Right lobe of liver (tissue), 6 donors: ENCODE measurements around the gene KLHL30. TPM values are rescaled to one million over a fixed set of nuclear protein-coding genes. Genes with fewer than 3 reads are reported as not detected.

ENCODE experiments used
- ATAC-seq, 4 donors: fragments of 200-7000 bp; cut with Tn5 transposase; one replicate each; pipeline ENCODE4 v1.9.1; 2020; ENCODE audit warnings: mild to moderate bottlenecking in 4 of 4, moderate library complexity in 4 of 4
- DNase-seq, 3 donors: peaks; one replicate each; pipeline ENCODE4 v3.0.0-alpha.2; 2020
- H3K27ac ChIP-seq, 3 donors: fragments of 200-600 bp; one replicate each; pipeline ENCODE4 v1.8.0; 2022
- H3K27me3 ChIP-seq, 2 donors: fragments of 200-600 bp; one replicate each; pipeline ENCODE4 v1.8.0; 2022
- H3K36me3 ChIP-seq, 4 donors: fragments of 200-600 bp; sonication (generic) in 1 of 4; one replicate each; pipeline versions ENCODE4 v1.5.1 to v1.8.0; 2017 to 2022; ENCODE audit warnings: control low read depth in 1 of 4
- H3K4me1 ChIP-seq, 4 donors: fragments of 200-600 bp; sonication (generic) in 1 of 4; one replicate each; pipeline versions ENCODE4 v1.5.1 to v1.8.0; 2017 to 2022; ENCODE audit warnings: control low read depth in 1 of 4
- H3K4me3 ChIP-seq, 3 donors: fragments of 200-600 bp; one replicate each; pipeline ENCODE4 v1.8.0; 2022
- H3K9me3 ChIP-seq, 4 donors: fragments of 200-600 bp; sonication (generic) in 1 of 4; one replicate each; pipeline versions ENCODE4 v1.5.1 to v1.8.0; 2017 to 2022; ENCODE audit warnings: control low read depth in 1 of 4
- POLR2A ChIP-seq: fragments of 450-650 bp; IDR thresholded peaks from one replicate; pipeline ENCODE4 v1.6.1; 2017; ENCODE audit warnings: antibody characterized with exemption, mild to moderate bottlenecking
- WGBS: methylation state at CpG from one replicate; pipeline ENCODE4 v1.1.6; 2018; ENCODE audit warnings: low coverage, low lambda C conversion rate; ENCODE audit not compliant: insufficient coverage; ENCODE audit errors: missing lambda C conversion rate; 5-methylcytosine and 5-hydroxymethylcytosine counted together
- intact Hi-C, 2 donors: fragments of 100-400 bp; cut with DNase I; formaldehyde crosslinking; loops; one replicate each; pipeline versions ENCODE4 v1.11.2 to v1.14.1; 2022
- total RNA-seq, 6 experiments: library from RNA; depleted of rRNA in 2 of 6; stranded (reverse); fragments of >200 nt in 2 of 6; fragmentation: NEBNext Ultra II Directional in 3 of 6; extraction: Animal tissue kit (Norgen Biotek cat#: 25700) in 3 of 6; gene quantifications; one replicate each; pipeline versions ENCODE4 v1.1.0 to v1.2.4, GENCODE V29; 2016 to 2023
- TF ChIP-seq, protein P1 (sequence below), 4 donors: fragments of 200-600 bp in 3 of 4; fragments of 450-650 bp in 1 of 4; IDR thresholded peaks; one replicate each; pipeline versions ENCODE4 v1.5.1 to v1.8.0; 2016 to 2022; ENCODE audit warnings: antibody characterized with exemption in 4 of 4, mild to moderate bottlenecking in 2 of 4
- donor health status: DM: no; HTN: yes; CAD: no.
- donor health status: DM: no; HTN: no; CAD: no.
- donor health status: DM: no; HTN: no; CAD: no.
- donor health status: DM: no; HTN: yes; CAD: no.
- donor health status: DM: no; HTN: yes; CAD: no.

The KLHL30 gene
- total RNA-seq, 6 experiments from 2014 or later = 0.04 to 0.19 (median 0.11) TPM; not detected in 2

GRCh38 chr2:238171575-238172187, 33.2 kb downstream of the KLHL30 start:
- 92% methylated on average over 7 of the region's 9 CpGs for WGBS
- Histone ChIP-seq H3K27ac (no peak overlapping the region), H3K4me1 (peaks cover 0 to 17% (median 9%) of the 10 kb centered on the region in 4 donors), H3K36me3 (peaks cover 0 to 51% (median 4%) of the 10 kb centered on the region in 4 donors), H3K27me3 (no peaks in the 10 kb centered on the region), H3K9me3 (no peaks in the 10 kb centered on the region), H3K4me3 (no peak overlapping the region)
- ATAC-seq = no peak
- DNase-seq = no peak
- intact Hi-C loops = no loop called here
- no peak for TF ChIP-seq POLR2A
- TF ChIP-seq, protein P1, sequence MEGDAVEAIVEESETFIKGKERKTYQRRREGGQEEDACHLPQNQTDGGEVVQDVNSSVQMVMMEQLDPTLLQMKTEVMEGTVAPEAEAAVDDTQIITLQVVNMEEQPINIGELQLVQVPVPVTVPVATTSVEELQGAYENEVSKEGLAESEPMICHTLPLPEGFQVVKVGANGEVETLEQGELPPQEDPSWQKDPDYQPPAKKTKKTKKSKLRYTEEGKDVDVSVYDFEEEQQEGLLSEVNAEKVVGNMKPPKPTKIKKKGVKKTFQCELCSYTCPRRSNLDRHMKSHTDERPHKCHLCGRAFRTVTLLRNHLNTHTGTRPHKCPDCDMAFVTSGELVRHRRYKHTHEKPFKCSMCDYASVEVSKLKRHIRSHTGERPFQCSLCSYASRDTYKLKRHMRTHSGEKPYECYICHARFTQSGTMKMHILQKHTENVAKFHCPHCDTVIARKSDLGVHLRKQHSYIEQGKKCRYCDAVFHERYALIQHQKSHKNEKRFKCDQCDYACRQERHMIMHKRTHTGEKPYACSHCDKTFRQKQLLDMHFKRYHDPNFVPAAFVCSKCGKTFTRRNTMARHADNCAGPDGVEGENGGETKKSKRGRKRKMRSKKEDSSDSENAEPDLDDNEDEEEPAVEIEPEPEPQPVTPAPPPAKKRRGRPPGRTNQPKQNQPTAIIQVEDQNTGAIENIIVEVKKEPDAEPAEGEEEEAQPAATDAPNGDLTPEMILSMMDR (IDR thresholded peaks at IDR 0.05) = no peak

- H3K9me3 ChIP-seq = no peaks in the 10 kb centered on the region
- H3K27me3 ChIP-seq = no peaks in the 10 kb centered on the region
- intact Hi-C loops = no loop called here
- no peak overlapping the region for H3K27ac ChIP-seq
- TF ChIP-seq, protein P1 (IDR thresholded peaks at IDR 0.05) = no peak
- no peak for TF ChIP-seq POLR2A
- DNase-seq = no peak
- peaks cover 0 to 57% (median 7%) of the 10 kb centered on the region in 4 donors for H3K36me3 ChIP-seq
- no peak for ATAC-seq
- WGBS = 67% methylated on average over 3 of the region's 14 CpGs
- peaks cover 0 to 17% (median 9%) of the 10 kb centered on the region in 4 donors for H3K4me1 ChIP-seq
- no peak overlapping the region for H3K4me3 ChIP-seq
Observed at GRCh38 chr2:238172439-238172838, 34.0 kb downstream of the KLHL30 start.

DNA sequence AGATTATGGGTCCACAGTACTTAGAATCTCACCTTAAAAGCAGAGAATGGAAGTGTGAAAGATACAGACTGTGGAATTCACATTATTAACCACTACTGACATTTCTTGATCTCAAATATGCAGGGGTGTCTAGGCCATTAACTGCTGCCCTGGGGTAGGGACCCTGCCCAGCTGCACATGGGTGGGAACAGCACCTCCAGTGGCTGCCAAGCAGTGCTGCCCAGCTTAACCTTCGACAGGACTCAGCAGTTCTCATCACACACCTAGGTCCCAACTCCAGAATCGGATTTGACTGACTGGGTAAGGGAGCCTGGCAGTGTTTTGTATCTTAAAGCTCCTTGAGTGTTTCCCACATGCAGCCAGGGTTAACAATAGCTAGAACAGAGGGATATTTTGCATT, 35.2 kb downstream of the KLHL30 start:
- intact Hi-C loops = no loop called here

DNA sequence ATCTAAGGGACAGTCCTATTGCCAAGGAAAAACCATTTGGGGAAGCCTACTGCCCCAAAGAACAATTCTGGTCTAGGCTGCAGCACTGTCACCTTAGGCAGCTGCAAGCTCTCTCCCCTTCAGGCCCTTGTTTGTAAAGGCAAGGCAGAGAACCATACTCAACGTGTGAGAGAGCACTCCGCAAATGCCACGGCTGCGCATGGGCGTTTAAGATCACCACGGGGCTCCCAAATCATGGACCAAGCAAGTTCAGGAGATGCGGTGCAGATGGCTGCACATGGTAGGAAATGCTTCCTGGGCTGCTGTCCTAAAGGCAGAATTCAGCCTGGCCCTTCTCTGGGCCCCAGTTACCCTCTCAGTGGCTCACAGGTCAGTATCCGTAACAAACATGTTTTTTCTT, 35.8 kb downstream of the KLHL30 start:
- H3K27ac ChIP-seq = no peak overlapping the region
- peaks cover 0 to 14% (median 8%) of the 10 kb centered on the region in 4 donors for H3K4me1 ChIP-seq
- H3K36me3 ChIP-seq = peaks cover 4 to 76% (median 20%) of the 10 kb centered on the region in 4 donors
- intact Hi-C loops = no loop called here
- no peaks in the 10 kb centered on the region for H3K27me3 ChIP-seq
- ATAC-seq (no peak), DNase-seq (no peak)
- no peaks in the 10 kb centered on the region for H3K9me3 ChIP-seq
- H3K4me3 ChIP-seq = no peak overlapping the region
- WGBS = 80% methylated on average over 1 of the region's 8 CpGs
- TF ChIP-seq POLR2A = no peak
- TF ChIP-seq, protein P1 (IDR thresholded peaks at IDR 0.05) = no peak

More for the DNA sequence above, 35.2 kb downstream of the KLHL30 start:
- Histone ChIP-seq H3K4me3 (no peak overlapping the region), H3K4me1 (peaks cover 0 to 17% (median 9%) of the 10 kb centered on the region in 4 donors), H3K9me3 (no peaks in the 10 kb centered on the region), H3K27ac (no peak overlapping the region), H3K27me3 (no peaks in the 10 kb centered on the region), H3K36me3 (peaks cover 0 to 70% (median 18%) of the 10 kb centered on the region in 4 donors)
- TF ChIP-seq POLR2A = no peak
- TF ChIP-seq, protein P1 (IDR thresholded peaks at IDR 0.05) = no peak
- DNase-seq (no peak), ATAC-seq (no peak)
- WGBS = 100% methylated on average over 1 of the region's 2 CpGs
